GM13977 (cell line): ENCODE results near the gene GFM1.
A peak's percentile ranks its signal among the peaks of the same experiment; 100 is the strongest.

Source experiments
- DNase-seq: peaks from one replicate; pipeline ENCODE4 v3.0.0; 2012; ENCODE audit warnings: low spot score
- CTCF ChIP-seq: IDR thresholded peaks from 2 replicates; pipeline ENCODE4 v1.5.1; 2012; ENCODE audit warnings: mild to moderate bottlenecking, control low read depth; ENCODE audit not compliant: insufficient read depth; ENCODE audit errors: extremely low read depth, missing control alignments
- in situ Hi-C: fragments of 300-500 bp; cut with MboI; formaldehyde crosslinking; loops from one replicate; pipeline ENCODE4 v1.12.0; 2022; ENCODE audit warnings: low sequenced_read_pairs, low pct_unique_long_range_greater_than_20kb, mixed read lengths, inconsistent platforms; ENCODE audit not compliant: unreplicated experiment

GFM1 gene

GRCh38 chr3:158644345-158644908, at the start of gene GFM1:
TSS of gene GFM1 (plus strand) at chr3:158644527. CDS start at chr3:158644635, 108 bp downstream.
- TF ChIP-seq CTCF: peak; percentile 98
- in situ Hi-C loops: no loop called here
- peak; percentile 88 for DNase-seq

GRCh38 chr3:158600787-158601186, 43.5 kb upstream of the GFM1 start:
- DNase-seq: no peak
- no peak for TF ChIP-seq CTCF
- in situ Hi-C loops: no loop called here

GRCh38 chr3:158602227-158602626, 42.1 kb upstream of the GFM1 start:
- DNase-seq: no peak
- TF ChIP-seq CTCF: no peak
- in situ Hi-C loops: no loop called here

- in situ Hi-C loops: no loop called here
- no peak for TF ChIP-seq CTCF
- no peak for DNase-seq
Measured at GRCh38 chr3:158617982-158618875, 26.1 kb upstream of the GFM1 start.

GRCh38 chr3:158625881-158626280, 18.4 kb upstream of the GFM1 start:
- no peak for DNase-seq
- no peak for TF ChIP-seq CTCF
- in situ Hi-C loops: no loop called here

GRCh38 chr3:158631981-158632380, 12.3 kb upstream of the GFM1 start:
- in situ Hi-C loops: no loop called here
- no peak for TF ChIP-seq CTCF
- no peak for DNase-seq
